ENCODE data around the gene ODAD2. TPM values are rescaled to one million over a fixed set of nuclear protein-coding genes. Genes with fewer than 3 reads are reported as not detected.

Gene ODAD2
- total RNA-seq, 1 donor from 2014 or later: not detected

- no peak for DNase-seq (ENCODE audit: low spot score in 2 of 2)
- H3K36me3 ChIP-seq: no peaks in the 10 kb centered on the region
- intact Hi-C loops (cut with DNase I): loop anchor here (5.0 kb wide), 1 partner anchor 312 kb away; no protein-coding TSS in a partner anchor
Observed at GRCh38 chr10:27865221-27865635, 133.7 kb downstream of the ODAD2 start.

GRCh38 chr10:27861781-27862180 is 137.1 kb downstream of the ODAD2 start:
- TF ChIP-seq CTCF (IDR thresholded peaks at IDR 0.05): no peak
- no peak overlapping the region for H3K4me3 ChIP-seq
- DNase-seq (ENCODE audit: low spot score in 2 of 2): no peak
- no peak overlapping the region for H3K27ac ChIP-seq
- H3K4me1 ChIP-seq: peaks cover 0 to 2% of the 10 kb centered on the region in 2 donors
- no peaks in the 10 kb centered on the region for H3K27me3 ChIP-seq
- intact Hi-C loops (cut with DNase I): no loop called here
- no peaks in the 10 kb centered on the region for H3K9me3 ChIP-seq
- no peaks in the 10 kb centered on the region for H3K36me3 ChIP-seq

More at GRCh38 chr10:27865221-27865635, 133.7 kb downstream of the ODAD2 start:
- Histone ChIP-seq H3K27ac (no peak overlapping the region), H3K4me3 (no peak overlapping the region), H3K4me1 (peaks cover 0 to 2% of the 10 kb centered on the region in 2 donors), H3K27me3 (no peaks in the 10 kb centered on the region), H3K9me3 (no peaks in the 10 kb centered on the region)
- peak in 1 of 3 experiments; percentile 23 for TF ChIP-seq CTCF (IDR thresholded peaks at IDR 0.05)

- no peaks in the 10 kb centered on the region for H3K27me3 ChIP-seq
- H3K27ac ChIP-seq: no peak overlapping the region
- no peaks in the 10 kb centered on the region for H3K36me3 ChIP-seq
- H3K4me1 ChIP-seq: no peaks in the 10 kb centered on the region
- H3K9me3 ChIP-seq: no peaks in the 10 kb centered on the region
- DNase-seq (ENCODE audit: low spot score in 2 of 2): no peak
- intact Hi-C loops (cut with DNase I): no loop called here
- TF ChIP-seq CTCF (IDR thresholded peaks at IDR 0.05): no peak
- no peak overlapping the region for H3K4me3 ChIP-seq
Observed at GRCh38 chr10:27857616-27858015, 141.3 kb downstream of the ODAD2 start.

- H3K27me3 ChIP-seq: no peaks in the 10 kb centered on the region
- H3K36me3 ChIP-seq: no peaks in the 10 kb centered on the region
- intact Hi-C loops (cut with DNase I): no loop called here
- no peak for DNase-seq (ENCODE audit: low spot score in 2 of 2)
- no peak for TF ChIP-seq CTCF (IDR thresholded peaks at IDR 0.05)
- H3K27ac ChIP-seq: no peak overlapping the region
- no peaks in the 10 kb centered on the region for H3K4me1 ChIP-seq
- H3K9me3 ChIP-seq: no peaks in the 10 kb centered on the region
- H3K4me3 ChIP-seq: no peak overlapping the region
Observed at GRCh38 chr10:27844223-27844622, 154.7 kb downstream of the ODAD2 start.

- Histone ChIP-seq H3K27me3 (no peaks in the 10 kb centered on the region), H3K36me3 (no peaks in the 10 kb centered on the region), H3K27ac (peak overlapping the region in 1 of 2 donors; percentile 56), H3K4me3 (no peak overlapping the region), H3K4me1 (peaks cover 0 to 2% of the 10 kb centered on the region in 2 donors), H3K9me3 (no peaks in the 10 kb centered on the region)
- no peak for DNase-seq (ENCODE audit: low spot score in 2 of 2)
- TF ChIP-seq CTCF (IDR thresholded peaks at IDR 0.05): no peak
- intact Hi-C loops (cut with DNase I): no loop called here
Observed at GRCh38 chr10:27838901-27839300, 160.0 kb downstream of the ODAD2 start.

GRCh38 chr10:27838361-27838760 is 160.5 kb downstream of the ODAD2 start:
- no peaks in the 10 kb centered on the region for H3K36me3 ChIP-seq

More at GRCh38 chr10:27838361-27838760, 160.5 kb downstream of the ODAD2 start:
- H3K9me3 ChIP-seq: no peaks in the 10 kb centered on the region
- no peaks in the 10 kb centered on the region for H3K27me3 ChIP-seq
- intact Hi-C loops (cut with DNase I): no loop called here
- TF ChIP-seq CTCF (IDR thresholded peaks at IDR 0.05): no peak
- H3K27ac ChIP-seq: peak overlapping the region; percentile 0 to 56
- H3K4me1 ChIP-seq: peaks cover 0 to 2% of the 10 kb centered on the region in 2 donors
- no peak overlapping the region for H3K4me3 ChIP-seq
- no peak for DNase-seq (ENCODE audit: low spot score in 2 of 2)

Data from ascending aorta (tissue), 2 donors.